Stimulated activated CD4-positive, alpha-beta T cell treated with anti-CD3 and anti-CD28 coated beads, Interleukin-12 subunit alpha, Interleukin-12 subunit beta, amount 100 ng/mL, for 24 hours (primary cell): ENCODE results near the gene CRTAC1.

Experiments
- DNase-seq, 2 experiments: peaks; one replicate each; pipeline ENCODE4 v3.0.0-alpha.2; 2020; ENCODE audit warnings: low read depth in 2 of 2

The CRTAC1 gene

GRCh38 chr10:97974526-97975525 lies 55.6 kb downstream of the CRTAC1 start:
- DNase-seq, result no peak

- DNase-seq, result no peak
Measured at GRCh38 chr10:97974100-97974499, 56.3 kb downstream of the CRTAC1 start.

GRCh38 chr10:97969538-97970079 lies 60.8 kb downstream of the CRTAC1 start:
- no peak for DNase-seq

GRCh38 chr10:97964748-97965147 lies 65.7 kb downstream of the CRTAC1 start:
- DNase-seq, result no peak

GRCh38 chr10:97961945-97962344 lies 68.5 kb downstream of the CRTAC1 start:
- DNase-seq, result no peak

GRCh38 chr10:97960269-97961056 lies 70.0 kb downstream of the CRTAC1 start:
- no peak for DNase-seq

GRCh38 chr10:97949462-97949861 lies 81.0 kb downstream of the CRTAC1 start:
- DNase-seq, result no peak

- DNase-seq, result no peak
Measured at GRCh38 chr10:97948822-97949221, 81.6 kb downstream of the CRTAC1 start.

GRCh38 chr10:97944772-97945171 lies 85.6 kb downstream of the CRTAC1 start:
- DNase-seq, result no peak

GRCh38 chr10:97943294-97943693 lies 87.1 kb downstream of the CRTAC1 start:
- no peak for DNase-seq

GRCh38 chr10:97940534-97940933 lies 89.9 kb downstream of the CRTAC1 start:
- DNase-seq, result no peak

GRCh38 chr10:97939446-97939990 lies 90.9 kb downstream of the CRTAC1 start:
- no peak for DNase-seq

- DNase-seq, result no peak
Measured at GRCh38 chr10:97937928-97938327, 92.5 kb downstream of the CRTAC1 start.

GRCh38 chr10:97937054-97937453 lies 93.4 kb downstream of the CRTAC1 start:
- DNase-seq, result no peak

GRCh38 chr10:97936126-97936525 lies 94.3 kb downstream of the CRTAC1 start:
- no peak for DNase-seq

GRCh38 chr10:97932932-97933530 lies 97.4 kb downstream of the CRTAC1 start:
- DNase-seq, result no peak

GRCh38 chr10:97931041-97931440 lies 99.4 kb downstream of the CRTAC1 start:
- no peak for DNase-seq

GRCh38 chr10:97928897-97929296 lies 101.5 kb downstream of the CRTAC1 start:
- DNase-seq, result no peak

GRCh38 chr10:97927622-97928021 lies 102.8 kb downstream of the CRTAC1 start:
- no peak for DNase-seq

GRCh38 chr10:97926055-97926454 lies 104.4 kb downstream of the CRTAC1 start:
- no peak for DNase-seq

GRCh38 chr10:97925308-97925938 lies 105.0 kb downstream of the CRTAC1 start:
- DNase-seq, result no peak
